ENCODE measurements around the gene FBXO7.

Gene FBXO7

GRCh38 chr22:32487461-32487860 lies 12.8 kb downstream of the FBXO7 start:
- no peak for DNase-seq (ENCODE audit: low read depth)
- no peak for TF ChIP-seq CTCF (conservative IDR thresholded peaks at IDR 0.05; ENCODE audit: low read depth, low read length)
- no peak overlapping the region for H3K4me3 ChIP-seq (ENCODE audit: low read length)

GRCh38 chr22:32489377-32489776 lies 14.8 kb downstream of the FBXO7 start:
- no peak for DNase-seq (ENCODE audit: low read depth)
- H3K4me3 ChIP-seq (ENCODE audit: low read length) = no peak overlapping the region
- no peak for TF ChIP-seq CTCF (conservative IDR thresholded peaks at IDR 0.05; ENCODE audit: low read depth, low read length)

GRCh38 chr22:32490279-32490678 lies 15.7 kb downstream of the FBXO7 start:
- no peak overlapping the region for H3K4me3 ChIP-seq (ENCODE audit: low read length)
- no peak for TF ChIP-seq CTCF (conservative IDR thresholded peaks at IDR 0.05; ENCODE audit: low read depth, low read length)
- no peak for DNase-seq (ENCODE audit: low read depth)

GRCh38 chr22:32492111-32492510 lies 17.5 kb downstream of the FBXO7 start:
- H3K4me3 ChIP-seq (ENCODE audit: low read length) = no peak overlapping the region
- DNase-seq (ENCODE audit: low read depth) = no peak
- no peak for TF ChIP-seq CTCF (conservative IDR thresholded peaks at IDR 0.05; ENCODE audit: low read depth, low read length)

- TF ChIP-seq CTCF (conservative IDR thresholded peaks at IDR 0.05; ENCODE audit: low read depth, low read length) = no peak
Observed at GRCh38 chr22:32493551-32493950, 18.9 kb downstream of the FBXO7 start.

GRCh38 chr22:32494971-32495370 lies 20.4 kb downstream of the FBXO7 start:
- DNase-seq (ENCODE audit: low read depth) = no peak
- TF ChIP-seq CTCF (conservative IDR thresholded peaks at IDR 0.05; ENCODE audit: low read depth, low read length) = no peak
- no peak overlapping the region for H3K4me3 ChIP-seq (ENCODE audit: low read length)

More at GRCh38 chr22:32493551-32493950, 18.9 kb downstream of the FBXO7 start:
- DNase-seq (ENCODE audit: low read depth) = no peak
- no peak overlapping the region for H3K4me3 ChIP-seq (ENCODE audit: low read length)

- no peak overlapping the region for H3K4me3 ChIP-seq (ENCODE audit: low read length)
- no peak for TF ChIP-seq CTCF (conservative IDR thresholded peaks at IDR 0.05; ENCODE audit: low read depth, low read length)
- no peak for DNase-seq (ENCODE audit: low read depth)
Observed at GRCh38 chr22:32499666-32500065, 25.1 kb downstream of the FBXO7 start.
